HCT116 (cell line): ENCODE measurements around the gene NFIC.

Experiments
- CTCF ChIP-seq, 3 experiments: fragments of 200-600 bp in 1 of 3; sonication (generic) in 1 of 3; IDR thresholded peaks in 2 of 3; conservative IDR thresholded peaks in 1 of 3; 2 replicates each; pipeline ENCODE4 v1.5.1; 2012 to 2017; ENCODE audit warnings: low read depth in 2 of 3, low read length in 2 of 3, antibody characterized with exemption in 1 of 3, borderline replicate concordance in 1 of 3, control low read depth in 1 of 3, mild to moderate bottlenecking in 1 of 3, mixed read lengths in 1 of 3, mixed run types in 1 of 3, moderate library complexity in 1 of 3; ENCODE audit not compliant: insufficient read depth in 1 of 3
- EGR1 ChIP-seq: IDR thresholded peaks from 2 replicates; pipeline ENCODE4 v1.6.1; 2012; ENCODE audit warnings: low read depth
- EZH2 ChIP-seq: fragments of 200-600 bp; sonication (generic); IDR thresholded peaks from 2 replicates; pipeline ENCODE4 v1.6.1; 2017; ENCODE audit warnings: antibody characterized with exemption, mixed run types
- EZH2phosphoT487 ChIP-seq: fragments of 200-600 bp; IDR thresholded peaks from 2 replicates; pipeline ENCODE4 v1.6.1; 2018; ENCODE audit warnings: antibody characterized with exemption, borderline replicate concordance
- JUND ChIP-seq: IDR thresholded peaks from 2 replicates; pipeline ENCODE4 v1.6.1; 2012
- MAX ChIP-seq: IDR thresholded peaks from 2 replicates; pipeline ENCODE4 v1.6.1; 2012
- POLR2A ChIP-seq: IDR thresholded peaks from 2 replicates; pipeline ENCODE4 v1.7.0; 2011; ENCODE audit warnings: borderline replicate concordance; ENCODE audit not compliant: insufficient read depth, insufficient read length; ENCODE audit errors: extremely low read depth
- POLR2AphosphoS5 ChIP-seq: IDR thresholded peaks from 2 replicates; pipeline ENCODE4 v1.6.1; 2011; ENCODE audit warnings: mild to moderate bottlenecking, low read depth, low read length, moderate library complexity
- RAD21 ChIP-seq: IDR thresholded peaks from 2 replicates; pipeline ENCODE4 v1.6.1; 2012; ENCODE audit warnings: low read depth, mild to moderate bottlenecking
- REST ChIP-seq: IDR thresholded peaks from 2 replicates; pipeline ENCODE4 v1.6.1; 2012; ENCODE audit warnings: low read depth
- YY1 ChIP-seq: IDR thresholded peaks from 2 replicates; pipeline ENCODE4 v1.6.1; 2011; ENCODE audit warnings: low read length, low read depth, moderate library complexity, mild to moderate bottlenecking; ENCODE audit not compliant: insufficient replicate concordance; ENCODE audit errors: extremely low read depth
- ZNF274 ChIP-seq: fragments of 200-500 bp; sonication (Bioruptor generic); IDR thresholded peaks from 2 replicates; pipeline ENCODE4 v1.6.1; 2014; ENCODE audit warnings: mild to moderate bottlenecking, low read depth, low read length, inconsistent platforms

GRCh38 chr19:3387645-3388589 is 21.5 kb downstream of the NFIC start:
- no peak for TF ChIP-seq POLR2A
- TF ChIP-seq JUND = no peak
- TF ChIP-seq EZH2 = no peak
- no peak for TF ChIP-seq EZH2phosphoT487
- TF ChIP-seq RAD21 = no peak
- TF ChIP-seq CTCF (IDR thresholded peaks at IDR 0.05 in 2 of 3, conservative IDR thresholded peaks at IDR 0.05 in 1 of 3; ENCODE audit: borderline replicate concordance in 1 of 3, insufficient read depth in 1 of 3, low read depth in 2 of 3, low read length in 2 of 3) = no peak
- no peak for TF ChIP-seq ZNF274
- no peak for TF ChIP-seq POLR2AphosphoS5
- TF ChIP-seq REST = no peak
- TF ChIP-seq EGR1 = no peak
- no peak for TF ChIP-seq YY1
- no peak for TF ChIP-seq MAX
